Activated CD4-positive, alpha-beta T cell treated with anti-CD3 and anti-CD28 coated beads, Interleukin-2, Interleukin-4, amounts not matched to agents 100 ng/mL and 50 ng/mL, durations not matched to agents 16 hours and 8 hours (primary cell): Measurements from ENCODE around the gene CABP2.
"Not testable (repeated sequence)": the region's sequence is repeated elsewhere in the genome, so short reads cannot be mapped to it uniquely, and the experiment has no call there.

ENCODE experiments used
- DNase-seq: peaks from one replicate; pipeline ENCODE4 v3.0.0-alpha.2; 2020; ENCODE audit warnings: low spot score

The CABP2 gene

DNA sequence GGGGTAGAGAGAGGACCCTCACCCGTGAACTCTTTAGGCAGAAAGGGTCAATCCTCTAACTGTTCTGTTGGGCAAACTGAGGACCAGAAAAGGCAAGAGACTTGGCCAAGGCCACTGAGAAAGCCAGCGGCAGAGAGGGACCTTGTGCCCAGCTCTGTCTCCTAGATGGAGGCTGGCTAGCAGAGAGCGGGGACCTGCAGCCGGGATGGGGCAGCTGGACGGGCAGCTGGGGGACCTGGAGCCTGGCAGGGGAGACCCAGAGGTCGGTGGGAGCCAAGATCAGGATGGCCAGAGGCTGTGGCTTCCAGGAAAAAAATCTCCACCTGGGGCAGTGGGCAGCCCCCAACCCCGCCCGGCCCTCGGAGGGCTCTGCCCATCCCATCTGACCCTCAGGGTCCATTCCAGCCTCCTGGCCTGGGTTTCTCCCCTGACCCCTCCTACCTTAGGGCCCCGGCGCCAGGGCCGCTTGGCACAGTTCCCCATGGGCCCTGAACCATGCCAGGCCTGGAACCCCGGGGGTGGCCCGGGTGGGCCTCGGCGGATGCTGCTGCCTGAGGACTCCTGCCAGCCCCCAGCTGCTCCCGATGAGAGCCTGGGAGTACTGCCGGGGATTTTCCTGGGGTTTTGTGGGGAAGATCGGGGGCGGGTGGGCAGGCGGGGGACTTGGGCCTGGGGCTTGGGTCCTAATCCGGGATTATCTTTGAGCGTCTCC, at the start of gene CABP2:
Gene CABP2, minus strand, starts transcription at position 603 of the 712 bp plus-strand sequence. Its CDS starts 120 bp downstream, at position 483.
- DNase-seq: no peak

DNA sequence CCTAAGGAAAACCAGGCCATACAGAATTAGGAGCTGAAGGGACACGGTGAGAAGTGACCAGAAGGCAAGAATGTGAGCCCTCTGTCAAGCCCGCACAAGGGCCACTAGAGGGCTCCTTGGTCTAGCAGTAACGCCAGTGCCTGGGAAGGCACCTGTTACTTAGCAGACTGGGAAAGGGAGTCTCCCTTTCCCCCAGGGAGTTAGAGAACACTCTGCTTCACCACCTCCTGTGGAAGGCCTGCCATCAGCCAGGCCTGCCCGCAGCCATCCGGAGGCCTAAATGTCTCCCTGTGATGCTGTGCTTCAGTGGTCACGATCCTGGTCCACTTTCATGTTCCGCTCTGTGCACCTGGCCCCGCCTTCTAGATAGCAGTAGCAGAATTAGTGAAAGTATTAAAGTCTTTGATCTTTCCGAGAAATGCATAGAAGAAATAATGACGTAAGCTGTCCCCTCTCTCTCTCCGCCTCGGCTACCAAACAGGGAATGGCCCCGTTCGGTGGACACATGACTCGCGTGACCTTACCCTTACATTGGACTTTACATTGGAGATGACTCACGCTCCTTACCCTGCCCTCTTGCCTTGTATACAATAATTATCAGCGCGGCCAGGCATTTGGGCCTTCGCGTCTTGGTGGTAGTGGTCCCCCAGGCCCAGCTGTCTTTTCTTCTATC, 49.6 kb upstream of the CABP2 start:
- DNase-seq: peak; percentile 28

DNA sequence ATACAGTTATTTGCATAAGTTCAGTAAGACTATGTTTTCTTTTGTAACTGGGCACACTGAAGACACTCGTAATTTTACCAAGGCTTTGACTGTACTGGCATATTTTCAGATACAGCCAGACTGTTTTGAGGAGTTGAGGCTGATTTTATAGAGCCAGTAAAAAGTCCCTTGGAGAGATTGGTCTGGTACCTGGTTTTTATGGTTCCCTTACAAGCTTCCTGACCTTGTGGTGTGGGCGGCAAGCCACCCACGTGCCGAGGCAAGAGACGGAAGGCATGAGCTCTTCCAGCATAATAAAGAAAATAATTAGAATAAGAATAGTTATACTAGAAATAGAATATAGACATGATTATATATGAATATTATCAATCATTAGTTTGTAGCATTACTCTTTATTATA, 49.1 kb upstream of the CABP2 start:
- DNase-seq: no peak

DNA sequence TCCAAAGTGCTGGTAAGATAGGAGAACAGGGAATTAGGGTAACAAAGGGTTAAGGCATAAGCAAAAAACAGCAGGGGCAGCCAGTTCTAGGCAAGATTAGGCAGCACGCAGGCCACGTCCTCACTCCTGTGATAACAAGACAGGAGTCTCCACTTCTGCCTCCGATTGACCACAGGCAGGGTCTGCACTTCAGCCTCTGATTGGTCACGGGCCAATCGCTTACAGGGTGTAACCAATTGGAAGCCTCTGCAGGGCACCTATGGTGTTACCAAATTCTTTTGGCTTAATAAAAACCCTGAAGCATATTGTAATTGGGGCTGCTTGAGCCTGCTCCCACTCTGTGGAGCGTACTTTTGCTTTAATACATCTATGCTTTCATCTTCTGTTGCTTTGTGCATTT, 48.2 kb upstream of the CABP2 start:
- DNase-seq: no peak

DNA sequence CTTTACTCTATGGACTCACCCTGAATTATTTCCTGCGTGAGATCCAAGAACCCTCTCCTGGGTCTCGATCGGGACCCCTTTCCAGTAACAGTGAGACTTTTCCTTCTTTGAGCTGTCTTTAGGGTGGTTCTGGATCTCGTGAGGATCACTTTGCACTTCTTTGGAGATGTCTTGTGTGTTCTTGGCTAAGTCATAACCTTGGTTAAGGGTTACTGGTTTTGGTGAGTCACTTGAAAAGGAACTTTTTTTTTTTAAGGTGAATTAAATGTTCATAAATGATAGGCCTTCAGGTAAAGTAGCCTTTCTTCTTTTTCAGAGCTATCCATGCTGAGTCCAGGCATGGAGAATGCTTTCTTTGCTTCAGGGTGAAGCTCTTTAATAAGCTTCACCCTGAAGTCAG, 41.0 kb upstream of the CABP2 start:
- DNase-seq: no peak

DNA sequence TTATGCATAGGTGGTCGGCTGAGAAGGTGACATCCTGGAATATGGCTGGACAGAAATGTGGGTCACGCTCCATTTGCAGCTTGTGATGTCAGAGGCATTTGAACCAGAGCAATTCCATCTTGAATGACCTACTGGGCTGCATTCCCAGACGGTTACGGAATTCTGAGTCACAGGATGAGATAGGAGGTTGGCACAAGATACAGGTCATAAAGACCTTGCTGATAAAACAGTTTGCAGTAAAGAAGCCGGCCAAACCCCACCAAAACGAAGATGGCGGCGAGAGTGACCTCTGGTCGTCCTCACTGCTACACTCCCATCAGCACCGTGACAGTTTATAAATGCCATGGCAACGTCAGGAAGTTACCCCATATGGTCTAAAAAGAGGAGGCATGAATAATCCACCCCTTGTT, 40.5 kb upstream of the CABP2 start:
- not testable (repeated sequence) for DNase-seq

DNA sequence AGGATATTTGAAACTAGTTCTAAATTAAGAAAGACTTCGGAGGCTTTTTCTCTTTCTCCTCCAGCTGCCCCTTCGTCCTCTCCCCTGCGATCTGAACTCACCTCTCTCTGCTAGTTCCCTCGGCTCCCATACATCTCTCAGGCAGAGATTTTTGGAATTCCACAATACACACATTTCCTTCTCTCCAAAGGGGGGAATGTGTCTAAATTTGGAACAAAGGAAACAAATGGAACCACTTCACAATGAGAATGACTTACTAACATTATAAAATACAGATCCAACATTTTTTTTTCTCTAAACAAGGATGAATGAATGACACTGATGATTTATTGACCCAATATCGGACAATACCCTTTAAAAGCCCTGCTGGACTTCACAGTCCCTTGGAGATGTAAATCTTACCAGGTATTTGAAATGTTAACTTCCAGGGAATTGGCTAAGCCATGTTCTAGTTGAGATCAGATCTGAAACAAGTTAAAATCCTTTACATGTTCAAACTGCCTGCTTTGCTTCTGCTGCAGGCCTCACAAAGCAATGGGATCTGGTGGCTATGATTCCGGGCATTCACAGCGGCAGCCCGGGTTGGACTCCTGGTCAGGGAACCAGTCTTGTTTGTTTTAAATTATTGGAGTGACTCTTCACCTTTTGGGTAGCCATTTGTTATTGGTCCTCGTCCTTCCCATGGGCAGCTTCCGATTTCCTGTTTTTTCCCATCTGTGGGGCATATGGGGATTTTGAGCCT, 39.9 kb upstream of the CABP2 start:
- DNase-seq: no peak

DNA sequence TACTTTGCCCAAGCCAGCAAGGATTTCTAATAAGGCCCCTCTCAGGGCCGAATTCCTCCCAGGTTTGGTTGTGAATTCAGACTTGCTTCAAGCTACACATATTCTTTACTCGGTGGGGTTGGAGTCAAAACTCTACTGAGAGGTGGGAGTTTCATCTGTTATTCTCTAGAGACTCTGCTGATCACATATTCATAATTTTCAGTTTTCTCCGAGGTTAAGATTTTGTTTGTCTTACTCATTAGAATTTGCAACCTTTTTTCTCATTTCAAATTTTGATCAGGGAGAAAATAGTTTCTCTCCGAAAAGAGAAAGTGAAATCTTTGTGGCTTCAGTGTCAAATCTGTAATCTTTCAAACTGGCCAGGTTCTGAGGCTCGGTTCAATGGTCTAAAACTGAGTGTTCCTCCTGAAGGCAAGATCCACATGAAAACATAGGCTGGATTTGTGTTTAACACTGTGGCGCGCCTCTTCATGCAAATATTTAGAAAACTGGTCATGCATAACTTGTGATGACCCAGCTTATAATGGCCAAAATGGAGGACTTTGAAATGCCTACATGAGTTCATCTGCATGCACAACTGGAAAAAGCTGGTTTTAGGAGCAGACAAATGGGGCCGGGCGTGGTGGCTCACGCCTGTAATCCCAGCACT, 38.8 kb upstream of the CABP2 start:
- peak; percentile 57 for DNase-seq

DNA sequence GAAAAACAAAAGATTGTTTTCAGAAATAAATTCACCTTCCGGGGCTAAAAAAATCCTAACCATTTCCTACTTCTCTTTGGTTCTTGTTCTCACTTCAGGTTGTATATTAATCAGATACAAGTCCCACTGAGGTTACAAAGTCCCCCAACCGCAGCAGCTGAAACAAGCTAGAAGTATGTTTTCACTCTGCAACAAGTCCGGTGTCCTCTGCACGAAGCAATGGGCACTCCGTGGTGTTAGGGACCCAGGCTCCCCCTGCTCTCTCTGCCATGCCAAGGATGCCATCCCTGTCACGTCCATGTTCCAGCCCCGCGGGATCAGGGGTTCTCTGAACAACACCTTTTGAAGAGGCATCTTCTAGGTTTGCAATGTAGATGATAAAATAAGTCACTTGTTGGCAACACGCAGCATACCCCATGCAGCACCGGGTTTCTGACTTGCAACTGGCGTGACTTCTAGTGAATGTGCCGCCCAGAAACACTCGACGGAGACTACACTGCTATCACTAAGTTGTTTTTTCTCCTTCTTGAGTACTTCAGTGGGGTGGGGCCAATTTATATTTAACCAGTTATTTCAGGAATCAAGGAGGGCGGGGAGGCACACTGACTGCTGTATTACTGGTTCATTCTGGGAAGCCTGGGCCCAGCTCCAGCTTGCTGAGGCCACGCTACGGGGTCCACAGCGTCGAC, 35.0 kb upstream of the CABP2 start:
- DNase-seq: no peak

DNA sequence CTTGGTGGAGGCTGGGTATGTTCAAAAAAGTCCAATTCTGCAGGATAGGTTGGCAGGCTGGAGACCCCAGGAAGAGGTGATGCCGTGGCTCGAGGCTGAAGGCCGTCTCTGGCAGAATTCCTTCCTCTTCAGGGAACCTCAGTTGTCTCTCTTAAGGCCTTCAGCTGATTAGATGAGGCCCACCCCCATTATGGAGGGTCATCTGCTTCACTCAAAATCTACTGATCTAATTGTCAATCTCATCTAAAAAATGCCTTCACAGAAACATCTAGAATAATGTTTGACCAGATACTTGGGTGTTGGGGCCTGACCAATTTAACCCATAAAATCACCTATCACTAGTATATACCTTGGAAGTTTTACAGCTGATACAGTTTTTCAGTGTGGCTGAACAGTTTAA, 33.0 kb upstream of the CABP2 start:
- no peak for DNase-seq

DNA sequence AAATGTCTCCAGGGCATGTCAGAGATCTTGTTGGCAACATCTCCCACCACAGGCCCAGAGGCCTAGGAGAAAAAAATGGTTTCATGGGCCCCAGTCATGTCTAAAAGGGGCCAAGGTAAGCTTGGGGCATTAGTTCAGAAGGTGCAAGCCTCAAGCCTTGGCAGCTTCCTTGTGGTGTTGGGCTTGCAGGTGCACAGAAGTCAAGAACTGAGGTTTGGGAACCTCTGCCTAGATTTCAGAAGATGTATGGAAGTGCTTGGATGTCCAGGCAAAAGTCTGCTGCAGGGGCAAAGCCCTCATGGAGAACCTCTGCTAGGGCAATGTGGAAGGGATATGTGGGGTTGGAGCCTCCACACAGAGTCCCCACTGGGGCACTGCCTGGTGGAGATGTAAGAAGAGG, 28.5 kb upstream of the CABP2 start:
- DNase-seq: not testable (repeated sequence)

DNA sequence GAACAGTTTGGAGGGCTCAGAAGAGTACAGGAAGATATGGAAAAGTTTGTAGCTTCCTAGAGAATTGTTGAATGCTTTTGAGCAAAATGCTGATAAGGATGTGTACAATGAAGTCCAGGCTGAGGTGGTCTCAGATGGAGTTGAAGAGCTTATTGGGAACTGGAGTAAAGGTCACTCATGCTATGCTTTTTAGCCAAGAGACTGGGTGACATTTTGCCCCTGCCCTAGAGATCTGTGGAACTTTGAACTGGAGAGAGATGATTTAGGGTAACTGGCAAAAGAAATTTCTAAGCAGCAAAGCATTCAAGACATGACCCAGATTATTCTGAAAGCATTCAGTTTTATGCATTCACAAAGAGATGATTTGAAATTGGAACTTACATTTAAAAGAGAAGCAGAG, 27.9 kb upstream of the CABP2 start:
- DNase-seq: no peak

DNA sequence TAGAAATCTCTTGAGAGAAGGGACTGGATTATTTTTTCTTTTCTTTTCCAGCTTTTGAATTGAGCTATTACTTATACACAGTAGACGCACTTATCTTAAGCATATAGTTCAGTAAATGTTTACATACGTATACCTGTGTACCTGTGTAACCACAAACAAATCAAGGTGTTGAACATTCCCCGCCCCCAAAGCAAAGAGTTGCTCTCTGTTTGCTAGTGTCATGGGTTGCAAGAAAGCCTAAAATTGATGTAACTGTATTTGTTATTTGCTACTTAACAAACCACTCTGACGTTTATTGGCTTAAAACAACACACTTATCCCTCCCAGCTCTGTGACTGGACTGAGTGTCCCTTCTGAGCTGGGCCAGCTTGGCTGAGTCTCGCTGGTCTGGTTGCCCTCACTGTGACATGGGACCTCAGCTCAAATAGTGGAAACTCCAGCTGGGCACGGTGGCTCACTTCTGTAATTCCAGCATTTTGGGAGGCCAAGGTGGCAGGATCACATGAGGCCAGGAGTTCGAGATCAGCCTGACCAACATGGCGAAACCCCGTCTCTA, 25.4 kb upstream of the CABP2 start:
- no peak for DNase-seq

DNA sequence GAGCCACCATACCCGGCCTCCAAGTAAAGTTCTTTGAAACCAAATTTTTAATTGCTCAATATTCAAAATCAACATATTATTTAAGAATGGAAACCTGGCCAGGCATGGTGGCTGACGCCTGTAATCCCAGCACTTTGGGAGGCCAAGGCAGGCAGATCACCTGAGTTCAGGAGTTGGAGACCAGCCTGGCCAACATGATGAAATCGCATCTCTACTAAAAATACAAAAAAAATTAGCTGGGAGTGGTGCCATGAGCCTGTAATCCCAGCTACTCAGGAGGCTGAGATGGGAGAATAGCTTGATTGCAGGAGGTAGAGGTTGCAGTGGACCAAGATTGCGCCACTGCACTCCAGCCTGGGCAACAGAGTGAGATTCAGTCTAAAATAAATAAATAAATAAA, 24.9 kb upstream of the CABP2 start:
- DNase-seq: not testable (repeated sequence)

DNA sequence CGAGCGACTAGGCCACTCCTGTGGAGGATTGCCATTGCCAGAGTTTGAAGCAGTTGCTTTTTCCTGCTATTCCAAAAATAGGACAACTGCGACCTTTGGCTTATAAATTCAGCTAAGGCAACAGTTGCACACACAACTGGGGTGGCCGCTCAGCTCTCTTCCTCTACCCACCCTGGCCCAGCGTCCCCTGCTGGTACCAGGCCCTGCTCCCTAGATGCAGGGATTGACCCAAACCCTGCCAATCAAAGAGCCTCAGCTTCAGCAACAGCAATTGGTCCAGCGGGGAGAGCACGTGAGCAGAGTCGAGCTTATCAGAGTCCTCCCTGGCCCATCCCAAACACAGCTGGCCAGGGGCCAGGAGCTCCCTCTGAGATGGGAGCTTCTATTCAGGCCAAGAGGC, 22.0 kb upstream of the CABP2 start:
- no peak for DNase-seq

DNA sequence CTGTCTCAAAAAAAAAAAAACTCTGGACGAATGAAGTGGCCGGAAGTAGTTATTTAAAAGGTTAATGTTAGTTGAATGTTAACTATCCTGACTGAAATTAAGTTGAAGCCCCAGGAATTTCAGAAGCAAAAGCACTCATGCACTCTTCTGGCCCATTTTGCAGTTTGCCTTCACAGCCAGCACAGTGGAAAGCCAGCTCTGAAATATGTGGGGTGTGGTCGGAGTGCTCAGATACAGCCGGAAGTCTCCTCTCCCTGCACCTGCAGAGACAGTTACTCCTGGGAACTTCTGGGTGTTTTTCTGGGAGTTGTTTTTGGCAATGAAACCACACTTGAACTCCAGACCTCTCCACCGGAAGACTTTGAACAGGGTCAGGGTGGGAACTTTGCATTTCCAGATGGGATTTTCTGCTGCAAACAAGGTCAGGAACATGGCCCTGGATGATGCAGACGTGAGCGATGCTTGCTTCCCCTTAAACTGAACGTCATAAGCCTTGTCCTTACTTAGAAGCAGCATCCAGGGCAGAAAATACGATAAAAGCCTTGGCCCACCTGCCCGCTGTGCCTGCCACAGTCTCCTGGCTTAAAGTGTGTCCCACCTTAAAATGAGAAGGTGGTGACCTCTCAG, 21.5 kb upstream of the CABP2 start:
- DNase-seq: no peak

DNA sequence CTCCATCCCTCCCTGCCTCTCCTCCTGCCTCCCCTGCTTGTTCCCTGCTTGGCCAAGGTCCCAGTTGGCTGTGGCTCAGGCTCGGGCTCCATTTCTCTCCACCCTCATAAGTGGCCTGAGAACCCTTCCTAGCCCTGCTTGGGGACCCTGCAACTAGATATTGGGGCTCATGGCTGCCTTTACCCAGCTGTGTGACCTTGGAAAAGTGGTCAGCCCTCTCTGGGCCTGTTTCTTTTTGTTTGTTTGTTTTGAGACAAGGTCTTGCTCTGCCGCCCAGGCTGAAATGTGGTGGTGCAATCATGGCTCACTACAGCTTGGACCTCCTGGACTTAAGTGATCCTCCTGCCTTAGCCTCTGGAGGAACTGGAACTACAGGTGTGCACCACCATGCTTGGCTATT, 20.3 kb upstream of the CABP2 start:
- no peak for DNase-seq

DNA sequence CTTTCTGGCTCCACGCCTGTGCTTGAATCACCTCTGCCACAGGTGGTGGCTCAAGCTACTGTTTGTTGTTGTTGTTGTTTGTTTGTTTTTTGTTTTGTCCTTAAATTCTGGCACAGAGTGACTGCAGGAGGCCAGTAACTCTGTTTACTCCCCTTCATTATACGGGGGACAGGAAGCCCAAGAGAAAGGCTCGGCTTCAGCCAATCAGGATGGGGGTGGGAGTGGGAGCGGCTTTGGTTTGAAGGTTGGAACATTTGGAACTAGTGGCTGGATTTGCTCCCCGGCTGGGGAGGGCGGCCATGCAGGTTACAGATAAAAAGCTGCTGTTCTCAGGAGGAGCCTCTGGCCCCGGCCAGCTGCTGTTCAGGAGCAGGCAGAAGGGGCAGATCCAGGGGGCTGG, 19.7 kb upstream of the CABP2 start:
- no peak for DNase-seq

DNA sequence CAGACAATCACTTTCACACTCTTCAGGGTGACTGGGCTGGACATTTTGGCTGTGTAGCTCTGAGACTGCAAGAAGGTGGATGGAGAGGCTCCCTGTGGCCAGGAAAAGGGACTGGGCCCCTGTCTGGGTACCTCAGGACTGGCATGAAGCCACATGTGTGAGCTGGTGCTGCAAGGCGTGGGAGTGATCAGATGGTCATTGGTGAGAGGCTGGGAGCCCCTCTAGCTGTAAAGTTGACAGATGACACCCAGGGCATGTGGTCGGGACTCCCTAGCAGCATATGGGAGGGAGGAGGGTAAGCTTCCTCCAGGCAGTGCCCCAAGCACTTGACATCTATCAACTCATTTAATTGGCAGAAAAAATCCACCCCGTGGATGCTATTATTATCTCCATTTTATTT, 18.9 kb upstream of the CABP2 start:
- DNase-seq: no peak

DNA sequence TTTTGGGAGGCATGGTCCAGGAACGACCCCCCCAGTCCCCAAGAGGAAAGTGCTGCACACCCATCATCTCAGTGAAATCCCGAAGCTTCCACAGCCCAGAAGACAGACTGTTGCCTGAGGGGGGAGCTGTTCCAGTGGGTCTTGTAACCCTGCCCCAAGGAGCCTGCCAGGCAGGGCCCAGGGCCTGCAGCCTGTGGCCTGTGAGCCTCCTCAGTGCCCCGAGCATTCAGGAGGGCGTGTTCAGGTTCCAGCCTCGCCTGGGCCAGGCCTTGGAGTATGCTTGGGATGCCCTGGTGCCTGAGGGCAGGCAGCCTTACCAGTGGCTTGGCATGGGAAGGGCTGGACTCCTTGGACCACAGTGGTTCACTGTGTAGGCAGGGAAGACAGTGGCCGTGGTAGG, 18.0 kb upstream of the CABP2 start:
- DNase-seq: no peak

DNA sequence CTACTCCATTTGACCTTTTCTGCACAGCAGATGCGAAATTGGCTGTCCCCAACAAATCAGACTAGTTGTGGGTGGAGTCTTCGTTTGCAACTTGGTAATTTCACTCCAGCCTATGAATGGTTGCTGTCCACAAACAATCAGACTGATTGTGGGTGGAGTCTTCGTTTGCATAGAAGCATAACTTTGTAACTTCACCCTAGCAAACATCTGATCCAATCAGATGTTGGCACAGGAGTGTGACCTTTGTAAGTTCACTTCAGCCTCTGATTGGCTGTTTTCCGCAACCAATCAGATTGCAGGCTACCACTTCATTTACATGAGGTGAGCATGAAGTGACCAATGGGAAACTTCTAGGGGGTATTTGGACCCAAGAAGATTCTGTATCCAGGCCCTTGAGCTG, 16.3 kb upstream of the CABP2 start:
- DNase-seq: no peak
